ENCODE results near the gene ASH1L.
"Not testable (repeated sequence)": the region's sequence is repeated elsewhere in the genome, so short reads cannot be mapped to it uniquely, and the experiment has no call there.

Gene ASH1L

GRCh38 chr1:155301342-155301841 is 261.2 kb downstream of the ASH1L start, which contains the start of gene PKLR:
TSS of gene PKLR (minus strand) at chr1:155301438. CDS start at chr1:155301395, 43 bp downstream.
- DNase-seq: no peak

- DNase-seq: no peak
These were observed 261.9 kb downstream of the ASH1L start for GRCh38 chr1:155300553-155301329.

GRCh38 chr1:155300024-155300423 is 262.6 kb downstream of the ASH1L start:
- no peak for DNase-seq

GRCh38 chr1:155297384-155297783 is 265.2 kb downstream of the ASH1L start:
- DNase-seq: no peak

DNA sequence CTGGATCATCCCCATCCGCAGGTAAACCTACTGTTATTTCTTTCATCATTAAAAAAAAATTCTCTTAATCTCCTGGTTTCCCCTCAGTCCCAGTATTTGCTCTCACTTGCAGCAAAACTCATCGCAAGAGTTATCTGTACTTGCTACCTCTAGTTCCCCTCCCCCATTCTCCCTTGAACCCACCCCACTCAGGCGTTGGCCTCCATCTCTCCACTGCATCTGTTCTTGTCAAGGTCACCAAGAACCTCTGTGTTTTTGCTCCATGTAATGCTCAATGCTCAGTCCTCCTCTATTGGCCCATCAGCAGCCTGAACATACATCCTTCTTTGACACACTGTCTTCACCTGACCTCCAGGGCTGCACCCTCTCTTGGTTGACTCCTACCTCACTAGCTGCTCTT is 265.9 kb downstream of the ASH1L start:
- DNase-seq: no peak

- no peak for DNase-seq
These were observed 266.7 kb downstream of the ASH1L start for GRCh38 chr1:155295942-155296267.

- DNase-seq: no peak
These were observed 267.2 kb downstream of the ASH1L start for GRCh38 chr1:155295183-155295941.

DNA sequence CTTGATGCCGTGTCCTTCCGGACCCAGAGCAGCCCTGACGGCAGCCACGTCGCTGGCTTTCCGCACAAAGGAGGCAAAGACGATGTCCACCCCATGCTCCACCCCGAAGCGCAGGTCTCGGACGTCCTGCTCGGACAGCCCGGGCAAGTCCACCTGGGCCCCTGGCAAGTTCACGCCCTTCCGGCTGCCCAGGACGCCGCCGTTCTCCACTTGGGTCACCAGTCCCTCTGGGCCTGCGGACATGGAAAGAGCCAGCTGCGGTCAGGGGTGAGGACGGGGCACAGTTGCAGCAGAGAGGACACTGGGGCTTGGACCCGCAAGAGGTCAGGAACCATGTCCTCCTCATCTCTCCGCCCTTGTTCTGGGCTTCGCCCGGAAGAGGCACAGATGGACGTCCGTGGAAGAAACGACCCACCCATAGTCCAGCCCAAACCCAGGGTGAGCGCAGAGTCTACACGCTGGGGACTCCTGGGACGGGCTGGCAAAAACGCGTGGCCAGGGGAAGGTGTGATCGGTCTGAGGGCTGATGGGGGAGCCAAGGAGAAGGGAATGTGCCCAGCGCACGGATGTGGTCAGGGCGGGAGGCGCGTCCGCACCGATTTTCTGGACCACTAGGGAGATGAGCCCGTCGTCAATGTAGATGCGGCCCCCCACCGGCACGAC is 268.0 kb downstream of the ASH1L start:
- no peak for DNase-seq

GRCh38 chr1:155293086-155293749 is 269.4 kb downstream of the ASH1L start:
- DNase-seq: no peak

DNA sequence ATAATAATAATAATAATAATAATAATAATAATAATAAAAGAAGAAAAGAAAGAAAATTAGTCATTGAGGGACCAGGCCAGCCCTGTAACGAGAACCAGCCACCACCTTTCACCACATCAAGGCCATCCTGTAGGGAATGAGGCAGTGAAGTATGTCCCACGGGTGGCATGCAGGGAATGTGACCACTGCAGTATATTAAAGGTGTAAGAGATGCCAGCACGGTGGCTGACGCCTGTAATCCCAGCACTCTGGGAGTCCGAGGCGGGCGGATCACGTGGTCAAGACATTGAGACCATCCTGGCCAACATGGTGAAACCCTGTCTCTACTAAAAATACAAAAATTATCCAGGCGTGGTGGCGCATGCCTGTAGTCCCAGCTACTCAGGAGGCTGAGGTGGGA is 271.6 kb downstream of the ASH1L start:
- not testable (repeated sequence) for DNase-seq

DNA sequence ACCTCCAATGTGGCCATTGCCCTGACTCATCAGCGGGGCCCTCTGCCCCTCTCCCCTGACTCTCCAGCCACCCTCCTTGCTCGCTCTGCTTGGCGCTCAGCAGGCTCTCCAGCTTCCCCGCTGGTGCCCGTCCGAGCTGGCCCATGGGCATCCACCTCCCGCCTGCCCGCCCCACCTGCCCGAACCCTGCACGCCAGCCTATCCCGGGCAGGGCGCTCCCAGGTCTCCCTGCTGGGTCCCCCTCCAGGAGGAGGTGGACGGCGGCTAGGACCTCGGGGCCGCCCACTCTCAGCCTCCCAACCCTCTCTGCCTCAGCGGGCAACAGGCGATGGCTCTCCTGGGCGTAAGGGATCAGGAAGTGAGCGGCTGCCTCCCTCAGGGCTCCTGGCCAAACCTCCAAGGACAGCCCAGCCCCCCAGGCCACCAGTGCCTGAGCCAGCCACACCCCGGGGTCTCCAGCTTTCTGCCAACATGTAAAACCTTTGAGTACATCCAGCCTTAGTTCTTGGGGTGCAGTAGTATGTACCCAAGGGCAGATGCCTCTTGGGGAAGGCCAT is 274.5 kb downstream of the ASH1L start:
- no peak for DNase-seq

DNA sequence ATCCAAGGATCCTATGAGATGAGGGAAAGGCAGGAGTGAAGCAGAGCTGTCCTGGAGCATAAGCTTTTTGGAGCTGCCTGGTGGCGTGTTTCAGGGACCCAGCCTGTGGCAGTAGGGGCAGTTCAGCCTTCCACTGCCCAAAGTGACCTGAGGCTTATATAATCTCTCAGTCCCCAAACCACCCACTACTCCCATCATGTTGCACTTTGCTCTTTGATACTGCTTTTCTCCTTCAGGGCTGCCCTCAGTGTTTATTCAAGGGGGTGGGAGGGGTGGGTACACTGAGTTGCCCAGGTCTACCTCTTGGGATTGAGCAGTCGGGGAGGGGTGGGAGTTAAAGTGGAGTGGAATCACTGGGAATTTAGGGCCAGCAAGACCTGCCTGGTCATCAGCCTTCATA is 276.1 kb downstream of the ASH1L start:
- no peak for DNase-seq

- no peak for DNase-seq
These were observed 277.0 kb downstream of the ASH1L start for GRCh38 chr1:155285631-155286044.

Measured in activated T-cell treated with anti-CD3 and anti-CD28 coated beads, Interleukin-2, amount 50 U/mL, for 48 hours (primary cell).